ENCODE data around the gene PRPS1L1. TPM values are rescaled to one million over a fixed set of nuclear protein-coding genes. Genes with fewer than 3 reads are reported as not detected.

Gene PRPS1L1
- not detected in 2 replicates for total RNA-seq (2014; rRNA removed; shearing (Covaris generic))

GRCh38 chr7:18027628-18028027 lies at the start of gene PRPS1L1:
Gene PRPS1L1 (minus strand): TSS chr7:18027846.
- DNase-seq (ENCODE audit: low spot score): no peak

GRCh38 chr7:18076461-18076860 lies 48.8 kb upstream of the PRPS1L1 start:
- no peak for DNase-seq (ENCODE audit: low spot score)

GRCh38 chr7:18068745-18069144 lies 41.1 kb upstream of the PRPS1L1 start:
- DNase-seq (ENCODE audit: low spot score): no peak

- peak; percentile 74 for DNase-seq (ENCODE audit: low spot score)
Measured at GRCh38 chr7:18064242-18064838, 36.7 kb upstream of the PRPS1L1 start.

- DNase-seq (ENCODE audit: low spot score): no peak
Measured at GRCh38 chr7:18063149-18063901, 35.7 kb upstream of the PRPS1L1 start.

GRCh38 chr7:18059171-18059570 lies 31.5 kb upstream of the PRPS1L1 start:
- DNase-seq (ENCODE audit: low spot score): no peak

- no peak for DNase-seq (ENCODE audit: low spot score)
Measured at GRCh38 chr7:18053941-18054340, 26.3 kb upstream of the PRPS1L1 start.

- no peak for DNase-seq (ENCODE audit: low spot score)
Measured at GRCh38 chr7:18053177-18053928, 25.7 kb upstream of the PRPS1L1 start.

GRCh38 chr7:18049262-18049661 lies 21.6 kb upstream of the PRPS1L1 start:
- DNase-seq (ENCODE audit: low spot score): no peak

GRCh38 chr7:18046601-18047000 lies 19.0 kb upstream of the PRPS1L1 start:
- DNase-seq (ENCODE audit: low spot score): no peak

GRCh38 chr7:18045171-18045570 lies 17.5 kb upstream of the PRPS1L1 start:
- no peak for DNase-seq (ENCODE audit: low spot score)

- peak; percentile 58 for DNase-seq (ENCODE audit: low spot score)
Measured at GRCh38 chr7:18041191-18041590, 13.5 kb upstream of the PRPS1L1 start.

GRCh38 chr7:18040196-18040595 lies 12.6 kb upstream of the PRPS1L1 start:
- DNase-seq (ENCODE audit: low spot score): peak; percentile 93

GRCh38 chr7:18038382-18038781 lies 10.7 kb upstream of the PRPS1L1 start:
- DNase-seq (ENCODE audit: low spot score): no peak

- no peak for DNase-seq (ENCODE audit: low spot score)
Measured at GRCh38 chr7:18037609-18038008, 10.0 kb upstream of the PRPS1L1 start.

- DNase-seq (ENCODE audit: low spot score): no peak
Measured at GRCh38 chr7:18036783-18037182, 9.1 kb upstream of the PRPS1L1 start.

- DNase-seq (ENCODE audit: low spot score): no peak
Measured at GRCh38 chr7:18030758-18031157, 3.1 kb upstream of the PRPS1L1 start.

- peak; percentile 57 for DNase-seq (ENCODE audit: low spot score)
Measured at GRCh38 chr7:18020138-18020715, 7.4 kb downstream of the PRPS1L1 start.

GRCh38 chr7:18019555-18019954 lies 8.1 kb downstream of the PRPS1L1 start:
- peak; percentile 88 for DNase-seq (ENCODE audit: low spot score)

GRCh38 chr7:18018296-18019215 lies 9.1 kb downstream of the PRPS1L1 start:
- no peak for DNase-seq (ENCODE audit: low spot score)

Measured in H4 (cell line).